ENCODE data around the gene LAMC1. TPM values are rescaled to one million over a fixed set of nuclear protein-coding genes. Genes with fewer than 3 reads are reported as not detected.

LAMC1 gene
- total and polyA plus RNA-seq, 5 donors from 2014 or later = 1.1 TPM; not detected in 4

- H3K36me3 ChIP-seq (ENCODE audit: control insufficient read depth, insufficient read depth, low read length) = no peaks in the 10 kb centered on the region
- H3K27ac ChIP-seq (ENCODE audit: insufficient read depth, low read length, poor library complexity, severe bottlenecking) = no peak overlapping the region
- Mint-ChIP-seq H3K36me3 (no peaks in the 10 kb centered on the region), H3K27ac (no peak overlapping the region), H3K9me3 (peaks cover 0 to 1% (median 0%) of the 10 kb centered on the region in 7 donors), H3K4me1 (no peaks in the 10 kb centered on the region), H3K27me3 (no peaks in the 10 kb centered on the region), H3K4me3 (no peak overlapping the region)
- H3K9me3 ChIP-seq (ENCODE audit: control insufficient read depth in 2 of 2, low read length in 2 of 2) = no peaks in the 10 kb centered on the region
- DNase-seq (no peak), ATAC-seq (ENCODE audit: low read depth in 2 of 2) (no peak)
- no peaks in the 10 kb centered on the region for H3K4me1 ChIP-seq (ENCODE audit: control insufficient read depth, insufficient read depth, low read length, poor library complexity, severe bottlenecking)
- no peak overlapping the region for H3K4me3 ChIP-seq (ENCODE audit: low read depth, low read length)
- H3K27me3 ChIP-seq (ENCODE audit: control insufficient read depth, insufficient read depth, low read length) = no peaks in the 10 kb centered on the region
Observed at GRCh38 chr1:183164340-183164739, 141.1 kb downstream of the LAMC1 start.

GRCh38 chr1:183164963-183165362, 141.7 kb downstream of the LAMC1 start:
- H3K4me3 Mint-ChIP-seq = no peak overlapping the region
- Histone ChIP-seq H3K9me3 (ENCODE audit: control insufficient read depth in 2 of 2, low read length in 2 of 2) (no peaks in the 10 kb centered on the region), H3K27ac (ENCODE audit: insufficient read depth, low read length, poor library complexity, severe bottlenecking) (no peak overlapping the region), H3K4me3 (ENCODE audit: low read depth, low read length) (no peak overlapping the region), H3K27me3 (ENCODE audit: control insufficient read depth, insufficient read depth, low read length) (no peaks in the 10 kb centered on the region), H3K4me1 (ENCODE audit: control insufficient read depth, insufficient read depth, low read length, poor library complexity, severe bottlenecking) (no peaks in the 10 kb centered on the region), H3K36me3 (ENCODE audit: control insufficient read depth, insufficient read depth, low read length) (no peaks in the 10 kb centered on the region)
- no peak for ATAC-seq (ENCODE audit: low read depth in 2 of 2)
- no peak for DNase-seq
- no peaks in the 10 kb centered on the region for H3K4me1 Mint-ChIP-seq
- H3K9me3 Mint-ChIP-seq = peaks cover 0 to 1% (median 0%) of the 10 kb centered on the region in 7 donors
- peaks cover 2% of the 10 kb centered on the region for H3K27me3 Mint-ChIP-seq
- no peaks in the 10 kb centered on the region for H3K36me3 Mint-ChIP-seq
- H3K27ac Mint-ChIP-seq = no peak overlapping the region

DNA sequence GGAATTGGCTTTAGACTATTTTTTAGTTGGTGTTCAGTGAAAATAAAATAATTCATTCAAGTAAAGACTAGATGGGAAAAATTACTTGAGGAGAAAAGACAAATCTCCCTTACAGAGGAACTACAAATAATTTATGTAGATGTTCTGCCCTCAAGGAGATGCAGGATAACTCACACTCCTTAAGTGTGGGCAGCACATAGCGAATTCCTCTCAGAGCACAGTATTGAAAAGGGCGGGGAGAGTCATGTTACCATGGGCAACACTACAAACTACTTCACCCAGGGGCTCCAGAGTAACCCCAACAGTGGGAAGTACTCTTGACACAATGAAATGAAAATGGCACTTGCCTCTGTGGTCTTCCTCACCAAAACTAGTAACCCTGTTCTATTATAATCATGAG, 142.2 kb downstream of the LAMC1 start:
- Histone ChIP-seq H3K36me3 (ENCODE audit: control insufficient read depth, insufficient read depth, low read length) (no peaks in the 10 kb centered on the region), H3K4me3 (ENCODE audit: low read depth, low read length) (no peak overlapping the region), H3K27me3 (ENCODE audit: control insufficient read depth, insufficient read depth, low read length) (no peaks in the 10 kb centered on the region), H3K4me1 (ENCODE audit: control insufficient read depth, insufficient read depth, low read length, poor library complexity, severe bottlenecking) (no peaks in the 10 kb centered on the region), H3K27ac (ENCODE audit: insufficient read depth, low read length, poor library complexity, severe bottlenecking) (no peak overlapping the region), H3K9me3 (ENCODE audit: control insufficient read depth in 2 of 2, low read length in 2 of 2) (no peaks in the 10 kb centered on the region)
- DNase-seq (no peak), ATAC-seq (ENCODE audit: low read depth in 2 of 2) (no peak)
- no peak overlapping the region for H3K4me3 Mint-ChIP-seq
- no peaks in the 10 kb centered on the region for H3K4me1 Mint-ChIP-seq
- no peak overlapping the region for H3K27ac Mint-ChIP-seq
- peaks cover 0 to 1% (median 0%) of the 10 kb centered on the region in 7 donors for H3K9me3 Mint-ChIP-seq
- no peaks in the 10 kb centered on the region for H3K36me3 Mint-ChIP-seq
- peaks cover 5% of the 10 kb centered on the region for H3K27me3 Mint-ChIP-seq

DNA sequence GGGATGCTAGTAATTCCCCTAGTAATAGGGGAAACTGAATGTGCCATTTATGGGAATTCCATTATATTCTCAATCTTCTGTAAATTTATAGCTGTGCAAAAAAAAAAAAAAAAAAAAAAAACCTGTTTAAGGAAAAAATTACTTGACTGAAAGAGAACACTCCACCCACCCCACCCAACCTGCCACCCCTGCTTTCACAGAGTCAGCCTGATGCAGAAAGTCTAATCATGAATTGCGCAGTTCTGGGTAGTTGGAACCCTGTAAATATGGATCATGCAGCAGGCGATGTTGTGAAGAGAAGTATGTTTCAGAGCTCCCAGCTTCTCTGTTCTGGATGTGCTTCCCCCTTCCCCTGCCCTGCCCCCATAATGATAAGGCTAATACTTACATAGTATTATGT, 143.2 kb downstream of the LAMC1 start:
- DNase-seq (no peak), ATAC-seq (ENCODE audit: low read depth in 2 of 2) (no peak)
- Histone ChIP-seq H3K36me3 (ENCODE audit: control insufficient read depth, insufficient read depth, low read length) (no peaks in the 10 kb centered on the region), H3K27me3 (ENCODE audit: control insufficient read depth, insufficient read depth, low read length) (no peaks in the 10 kb centered on the region), H3K27ac (ENCODE audit: insufficient read depth, low read length, poor library complexity, severe bottlenecking) (no peak overlapping the region), H3K4me3 (ENCODE audit: low read depth, low read length) (no peak overlapping the region), H3K9me3 (ENCODE audit: control insufficient read depth in 2 of 2, low read length in 2 of 2) (no peaks in the 10 kb centered on the region), H3K4me1 (ENCODE audit: control insufficient read depth, insufficient read depth, low read length, poor library complexity, severe bottlenecking) (no peaks in the 10 kb centered on the region)
- Mint-ChIP-seq H3K36me3 (no peaks in the 10 kb centered on the region), H3K4me1 (no peaks in the 10 kb centered on the region), H3K4me3 (no peak overlapping the region), H3K27ac (no peak overlapping the region), H3K9me3 (peaks cover 0 to 1% (median 0%) of the 10 kb centered on the region in 7 donors), H3K27me3 (peaks cover 9% of the 10 kb centered on the region)

DNA sequence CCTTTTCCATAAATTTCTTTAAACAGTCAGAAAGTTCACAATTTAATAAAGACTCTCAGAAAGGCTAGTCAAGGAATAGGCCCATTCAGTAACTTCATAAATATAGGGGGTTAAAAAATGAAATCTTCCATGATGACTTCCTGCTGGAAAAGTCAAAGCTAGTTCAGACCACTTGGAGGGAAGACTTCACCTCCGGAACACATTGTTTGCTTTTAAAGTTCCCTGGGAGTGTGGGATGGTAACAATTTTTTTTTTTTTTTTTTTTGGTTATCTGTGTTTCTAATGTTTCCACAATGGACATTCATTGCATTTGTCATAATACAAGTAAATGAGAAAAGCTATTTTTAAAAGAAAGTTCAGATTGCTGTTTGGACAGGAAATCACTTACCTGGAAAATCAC, 144.5 kb downstream of the LAMC1 start:
- no peak overlapping the region for H3K4me3 Mint-ChIP-seq
- DNase-seq = no peak
- Histone ChIP-seq H3K9me3 (ENCODE audit: control insufficient read depth in 2 of 2, low read length in 2 of 2) (no peaks in the 10 kb centered on the region), H3K27me3 (ENCODE audit: control insufficient read depth, insufficient read depth, low read length) (no peaks in the 10 kb centered on the region), H3K4me3 (ENCODE audit: low read depth, low read length) (no peak overlapping the region), H3K4me1 (ENCODE audit: control insufficient read depth, insufficient read depth, low read length, poor library complexity, severe bottlenecking) (no peaks in the 10 kb centered on the region), H3K36me3 (ENCODE audit: control insufficient read depth, insufficient read depth, low read length) (no peaks in the 10 kb centered on the region), H3K27ac (ENCODE audit: insufficient read depth, low read length, poor library complexity, severe bottlenecking) (no peak overlapping the region)
- H3K36me3 Mint-ChIP-seq = no peaks in the 10 kb centered on the region
- H3K9me3 Mint-ChIP-seq = peaks cover 0 to 1% (median 0%) of the 10 kb centered on the region in 7 donors
- H3K27me3 Mint-ChIP-seq = peaks cover 9% of the 10 kb centered on the region
- no peak overlapping the region for H3K27ac Mint-ChIP-seq
- no peak for ATAC-seq (ENCODE audit: low read depth in 2 of 2)
- H3K4me1 Mint-ChIP-seq = no peaks in the 10 kb centered on the region

DNA sequence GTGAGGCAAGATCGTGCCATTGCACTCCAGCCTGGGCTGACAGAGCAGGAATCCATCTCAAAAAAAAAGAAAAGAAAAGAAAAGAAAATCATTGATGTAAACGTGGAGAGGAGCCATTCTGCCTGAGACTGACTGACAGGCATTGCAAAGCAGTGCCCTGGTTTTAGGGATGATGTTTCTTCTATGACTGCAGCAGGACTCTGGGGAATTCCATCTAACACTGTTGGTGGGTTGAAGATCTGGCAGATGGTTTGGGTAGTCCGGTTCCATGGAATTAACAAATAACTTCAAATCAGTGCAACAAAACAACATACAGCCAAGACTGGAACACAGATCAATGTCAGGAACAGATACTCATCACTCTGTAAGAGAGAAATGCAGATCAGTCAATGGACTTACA, 145.1 kb downstream of the LAMC1 start:
- no peaks in the 10 kb centered on the region for H3K27me3 ChIP-seq (ENCODE audit: control insufficient read depth, insufficient read depth, low read length)
- Mint-ChIP-seq H3K36me3 (no peaks in the 10 kb centered on the region), H3K4me1 (no peaks in the 10 kb centered on the region), H3K4me3 (no peak overlapping the region), H3K27ac (no peak overlapping the region), H3K27me3 (peaks cover 9% of the 10 kb centered on the region), H3K9me3 (peaks cover 0 to 1% (median 0%) of the 10 kb centered on the region in 7 donors)
- ATAC-seq (ENCODE audit: low read depth in 2 of 2) = no peak
- no peak overlapping the region for H3K27ac ChIP-seq (ENCODE audit: insufficient read depth, low read length, poor library complexity, severe bottlenecking)
- H3K36me3 ChIP-seq (ENCODE audit: control insufficient read depth, insufficient read depth, low read length) = no peaks in the 10 kb centered on the region
- no peaks in the 10 kb centered on the region for H3K4me1 ChIP-seq (ENCODE audit: control insufficient read depth, insufficient read depth, low read length, poor library complexity, severe bottlenecking)
- no peak for DNase-seq
- no peaks in the 10 kb centered on the region for H3K9me3 ChIP-seq (ENCODE audit: control insufficient read depth in 2 of 2, low read length in 2 of 2)
- no peak overlapping the region for H3K4me3 ChIP-seq (ENCODE audit: low read depth, low read length)

DNA sequence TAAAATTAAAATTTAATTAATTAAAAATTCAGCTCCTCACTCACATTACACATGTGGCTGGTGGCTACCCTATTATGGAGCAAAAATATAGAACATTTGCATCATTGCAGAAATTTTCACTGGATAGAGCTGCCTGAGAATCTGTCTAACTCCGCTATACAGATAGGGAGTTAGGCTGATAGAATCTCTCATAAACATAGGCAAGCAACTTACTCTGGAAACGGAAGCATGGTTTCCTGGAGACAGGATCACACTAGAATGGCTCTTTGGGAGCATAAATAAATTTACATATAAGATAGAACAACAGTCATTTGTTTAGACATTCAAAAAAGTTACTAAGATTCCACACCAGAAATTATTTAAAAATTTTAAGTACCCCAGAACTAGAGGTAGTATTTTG, 150.6 kb downstream of the LAMC1 start:
- Histone ChIP-seq H3K27me3 (ENCODE audit: control insufficient read depth, insufficient read depth, low read length) (no peaks in the 10 kb centered on the region), H3K4me3 (ENCODE audit: low read depth, low read length) (no peak overlapping the region), H3K27ac (ENCODE audit: insufficient read depth, low read length, poor library complexity, severe bottlenecking) (no peak overlapping the region), H3K4me1 (ENCODE audit: control insufficient read depth, insufficient read depth, low read length, poor library complexity, severe bottlenecking) (no peaks in the 10 kb centered on the region), H3K9me3 (ENCODE audit: control insufficient read depth in 2 of 2, low read length in 2 of 2) (no peaks in the 10 kb centered on the region), H3K36me3 (ENCODE audit: control insufficient read depth, insufficient read depth, low read length) (no peaks in the 10 kb centered on the region)
- Mint-ChIP-seq H3K27ac (no peak overlapping the region), H3K36me3 (no peaks in the 10 kb centered on the region), H3K4me3 (no peak overlapping the region), H3K9me3 (no peaks in the 10 kb centered on the region), H3K27me3 (peaks cover 9% of the 10 kb centered on the region), H3K4me1 (no peaks in the 10 kb centered on the region)
- DNase-seq (no peak), ATAC-seq (ENCODE audit: low read depth in 2 of 2) (no peak)

GRCh38 chr1:183175631-183176030, 152.4 kb downstream of the LAMC1 start:
- H3K9me3 Mint-ChIP-seq = no peaks in the 10 kb centered on the region
- Histone ChIP-seq H3K27me3 (ENCODE audit: control insufficient read depth, insufficient read depth, low read length) (no peaks in the 10 kb centered on the region), H3K4me3 (ENCODE audit: low read depth, low read length) (no peak overlapping the region), H3K36me3 (ENCODE audit: control insufficient read depth, insufficient read depth, low read length) (no peaks in the 10 kb centered on the region), H3K27ac (ENCODE audit: insufficient read depth, low read length, poor library complexity, severe bottlenecking) (no peak overlapping the region), H3K9me3 (ENCODE audit: control insufficient read depth in 2 of 2, low read length in 2 of 2) (no peaks in the 10 kb centered on the region), H3K4me1 (ENCODE audit: control insufficient read depth, insufficient read depth, low read length, poor library complexity, severe bottlenecking) (no peaks in the 10 kb centered on the region)
- ATAC-seq (ENCODE audit: low read depth in 2 of 2) (no peak), DNase-seq (no peak)
- no peak overlapping the region for H3K4me3 Mint-ChIP-seq
- H3K27ac Mint-ChIP-seq = no peak overlapping the region
- H3K4me1 Mint-ChIP-seq = peaks cover 0 to 4% (median 0%) of the 10 kb centered on the region in 4 donors
- no peaks in the 10 kb centered on the region for H3K36me3 Mint-ChIP-seq
- H3K27me3 Mint-ChIP-seq = peaks cover 4% of the 10 kb centered on the region
